ENCODE results near the gene DCAF5. TPM values are rescaled to one million over a fixed set of nuclear protein-coding genes. Genes with fewer than 3 reads are reported as not detected.

The DCAF5 gene
- total RNA-seq, 1 donor from 2014 or later: 11.5 TPM

DNA sequence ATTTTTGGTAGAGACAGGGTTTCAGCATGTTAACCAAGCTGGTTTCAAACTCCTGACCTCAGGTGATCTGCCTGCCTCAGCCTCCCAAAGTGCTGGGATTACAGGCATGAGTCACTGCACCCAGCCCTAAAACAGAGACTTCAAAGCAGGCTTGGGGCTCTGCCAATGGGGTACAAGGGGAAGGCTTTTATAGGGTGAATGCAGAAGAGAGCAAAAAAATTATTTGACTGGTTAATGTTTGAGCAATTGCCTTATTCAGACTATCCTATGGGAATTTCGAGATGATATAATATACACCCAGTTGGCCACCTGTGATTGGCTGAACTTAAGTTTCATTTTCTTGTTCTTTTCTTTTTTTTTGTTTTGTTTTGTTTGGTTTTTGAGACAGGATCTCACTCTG, 142.3 kb downstream of the DCAF5 start:
- no peak for DNase-seq (ENCODE audit: low read depth in 2 of 2)

DNA sequence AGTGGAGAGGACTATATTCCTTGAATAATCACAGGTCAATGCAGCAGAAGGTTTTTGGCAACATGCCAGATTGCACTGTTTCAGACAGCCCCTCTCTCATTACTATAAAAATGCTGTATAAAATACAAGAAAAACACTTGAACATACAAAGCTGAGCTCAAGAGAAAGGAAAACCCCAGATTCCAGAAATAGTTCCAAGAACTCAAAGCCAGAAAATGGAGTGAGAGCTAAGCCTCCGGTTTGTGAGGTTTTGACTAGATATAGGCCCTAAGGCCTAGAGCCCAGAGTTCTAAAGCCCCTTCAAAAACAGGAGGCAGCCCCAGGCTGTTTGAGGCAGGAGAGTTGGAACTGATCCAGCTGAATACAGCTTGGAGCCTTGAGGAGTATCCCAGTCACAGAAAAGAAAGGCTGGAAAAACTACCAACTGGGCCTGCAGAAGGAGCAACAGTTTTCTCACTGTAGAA, 144.5 kb downstream of the DCAF5 start:
- DNase-seq (ENCODE audit: low read depth in 2 of 2): peak; percentile 19 to 50

- DNase-seq (ENCODE audit: low read depth in 2 of 2): no peak
Observed at GRCh38 chr14:69006346-69006745, 146.6 kb downstream of the DCAF5 start.

- DNase-seq (ENCODE audit: low read depth in 2 of 2): peak; percentile 98 to 99
Observed at GRCh38 chr14:69005432-69006148, 147.3 kb downstream of the DCAF5 start.

GRCh38 chr14:69004731-69005431, 148.0 kb downstream of the DCAF5 start:
- DNase-seq (ENCODE audit: low read depth in 2 of 2): peak in 1 of 2 donors; percentile 8

GRCh38 chr14:69003626-69004025, 149.3 kb downstream of the DCAF5 start:
- DNase-seq (ENCODE audit: low read depth in 2 of 2): no peak

DNA sequence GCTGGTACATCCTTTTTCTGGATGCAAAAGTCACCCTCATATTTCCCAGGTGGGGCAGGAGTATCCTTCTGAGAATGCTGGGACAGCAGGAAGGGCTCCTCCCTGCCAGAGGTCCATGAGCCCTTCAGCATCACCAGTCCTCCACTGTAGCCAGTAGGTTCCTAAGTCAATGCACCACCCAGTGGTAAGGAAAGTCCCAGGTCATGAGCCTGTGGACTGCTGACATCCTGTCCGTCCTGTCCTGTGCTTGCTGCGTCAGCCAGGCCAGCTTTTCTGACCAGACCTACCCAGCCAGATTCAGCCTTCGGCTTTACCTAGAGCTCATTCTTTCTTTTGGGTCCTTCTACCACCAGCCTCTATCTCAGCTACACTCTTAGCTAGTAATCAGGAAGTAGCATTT, 150.8 kb downstream of the DCAF5 start:
- DNase-seq (ENCODE audit: low read depth in 2 of 2): peak; percentile 81 to 84

DNA sequence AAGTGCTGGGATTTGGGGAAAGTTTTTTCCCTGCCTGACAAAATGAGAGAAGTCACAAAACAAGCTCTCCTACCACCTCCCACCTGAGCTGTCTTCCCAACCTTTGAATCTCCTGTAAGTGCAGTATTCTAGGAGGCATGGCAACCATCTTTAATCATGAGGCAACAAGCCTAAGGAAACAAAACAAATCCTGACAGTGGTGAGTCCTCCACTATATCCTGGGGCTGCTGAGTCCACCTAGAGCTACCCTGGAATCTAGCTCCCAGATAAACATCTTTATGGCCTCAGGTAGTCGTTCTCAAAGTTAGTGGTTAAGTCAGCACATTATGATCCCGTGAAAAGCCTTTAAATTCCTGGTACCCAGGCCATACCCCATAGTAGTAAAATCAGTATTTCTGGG, 151.5 kb downstream of the DCAF5 start:
- DNase-seq (ENCODE audit: low read depth in 2 of 2): no peak

Other genes with a start within 250 kb of the DCAF5 start
- 169 and 219 TPM in 2 replicates for gene ACTN1, start 173.8 kb downstream of the DCAF5 start, total RNA-seq
- gene EXD2, start 38.4 kb upstream of the DCAF5 start, total RNA-seq: 16.8 and 21.0 TPM in 2 replicates
- gene GALNT16, start 107.0 kb upstream of the DCAF5 start, total RNA-seq: under 0.01 TPM in 1 of 2 replicates, not detected in the other
- gene ERH, start 245.2 kb upstream of the DCAF5 start, total RNA-seq: 222 and 226 TPM in 2 replicates
- gene SLC39A9, start 245.6 kb upstream of the DCAF5 start, total RNA-seq: 77.4 and 117 TPM in 2 replicates